ENCODE data around the gene MIDN.
A peak's percentile ranks its signal among the peaks of the same experiment; 100 is the strongest.

MIDN gene

GRCh38 chr19:1238369-1239303 lies 9.7 kb upstream of the MIDN start:
- H3K36me3 ChIP-seq (ENCODE audit: control insufficient read depth, low read length), result peaks cover 10% of the 10 kb centered on the region

GRCh38 chr19:1239420-1239795 lies 9.0 kb upstream of the MIDN start:
- Histone ChIP-seq H4K20me1 (ENCODE audit: control insufficient read depth, insufficient read depth, low read depth, low read length) (no peaks in the 10 kb centered on the region), H3K9me3 (ENCODE audit: control insufficient read depth, insufficient read depth, low read length) (no peaks in the 10 kb centered on the region), H3K79me2 (ENCODE audit: control insufficient read depth, low read length) (peaks cover 32% of the 10 kb centered on the region), H3K4me2 (ENCODE audit: low read length) (peak overlapping the region; percentile 99), H3K36me3 (ENCODE audit: control insufficient read depth, low read length) (peaks cover 16% of the 10 kb centered on the region), H3K27ac (ENCODE audit: low read depth, low read length) (no peak overlapping the region), H3F3A (ENCODE audit: control insufficient read depth, insufficient read depth) (peaks cover 19% of the 10 kb centered on the region), H3K27me3 (ENCODE audit: control insufficient read depth, low read length) (peaks cover 35% of the 10 kb centered on the region), H3K9me2 (replicated peaks; ENCODE audit: control insufficient read depth, low read length) (no peaks in the 10 kb centered on the region), H3K4me1 (ENCODE audit: control insufficient read depth, low read length) (peaks cover 49% of the 10 kb centered on the region), H3K4me3 (ENCODE audit: low read length) (peak overlapping the region; percentile 95; the same call in 1 of the 2 replicates)
- TF ChIP-seq EZH2phosphoT487 (IDR thresholded peaks at IDR 0.05; ENCODE audit: borderline replicate concordance, low read length), result no peak
- TF ChIP-seq CTCF (IDR thresholded peaks at IDR 0.05; ENCODE audit: low read depth, low read length, poor library complexity, severe bottlenecking), result no peak

More at GRCh38 chr19:1238369-1239303, 9.7 kb upstream of the MIDN start:
- Histone ChIP-seq H3K9me3 (ENCODE audit: control insufficient read depth, insufficient read depth, low read length) (no peaks in the 10 kb centered on the region), H4K20me1 (ENCODE audit: control insufficient read depth, insufficient read depth, low read depth, low read length) (no peaks in the 10 kb centered on the region), H3K4me1 (ENCODE audit: control insufficient read depth, low read length) (peaks cover 42% of the 10 kb centered on the region), H3F3A (ENCODE audit: control insufficient read depth, insufficient read depth) (peaks cover 19% of the 10 kb centered on the region), H3K4me2 (ENCODE audit: low read length) (peak overlapping the region; percentile 32), H3K27me3 (ENCODE audit: control insufficient read depth, low read length) (peaks cover 35% of the 10 kb centered on the region), H3K79me2 (ENCODE audit: control insufficient read depth, low read length) (peaks cover 26% of the 10 kb centered on the region), H3K4me3 (ENCODE audit: low read length) (peak overlapping the region; percentile 20), H3K27ac (ENCODE audit: low read depth, low read length) (no peak overlapping the region), H3K9me2 (replicated peaks; ENCODE audit: control insufficient read depth, low read length) (no peaks in the 10 kb centered on the region)
- TF ChIP-seq EZH2phosphoT487 (IDR thresholded peaks at IDR 0.05; ENCODE audit: borderline replicate concordance, low read length) (peak; percentile 50; the same call in 1 of the 2 replicates), CTCF (IDR thresholded peaks at IDR 0.05; ENCODE audit: low read depth, low read length, poor library complexity, severe bottlenecking) (no peak)

- peaks cover 19% of the 10 kb centered on the region for H3F3A ChIP-seq (ENCODE audit: control insufficient read depth, insufficient read depth)
- H3K27me3 ChIP-seq (ENCODE audit: control insufficient read depth, low read length), result peaks cover 35% of the 10 kb centered on the region
- no peaks in the 10 kb centered on the region for H4K20me1 ChIP-seq (ENCODE audit: control insufficient read depth, insufficient read depth, low read depth, low read length)
- peak overlapping the region; percentile 95 for H3K4me3 ChIP-seq (ENCODE audit: low read length)
- H3K36me3 ChIP-seq (ENCODE audit: control insufficient read depth, low read length), result peaks cover 22% of the 10 kb centered on the region
- H3K4me1 ChIP-seq (ENCODE audit: control insufficient read depth, low read length), result peaks cover 55% of the 10 kb centered on the region
- H3K27ac ChIP-seq (ENCODE audit: low read depth, low read length), result 0 out of 2 replicates have a peak overlapping the region, but pooled peaks have one; percentile 13
- H3K9me3 ChIP-seq (ENCODE audit: control insufficient read depth, insufficient read depth, low read length), result no peaks in the 10 kb centered on the region
- H3K9me2 ChIP-seq (replicated peaks; ENCODE audit: control insufficient read depth, low read length), result no peaks in the 10 kb centered on the region
- peaks cover 38% of the 10 kb centered on the region for H3K79me2 ChIP-seq (ENCODE audit: control insufficient read depth, low read length)
- TF ChIP-seq EZH2phosphoT487 (IDR thresholded peaks at IDR 0.05; ENCODE audit: borderline replicate concordance, low read length) (no peak), CTCF (IDR thresholded peaks at IDR 0.05; ENCODE audit: low read depth, low read length, poor library complexity, severe bottlenecking) (peak; percentile 69)
- H3K4me2 ChIP-seq (ENCODE audit: low read length), result peak overlapping the region; percentile 99
These were observed 8.3 kb upstream of the MIDN start for GRCh38 chr19:1239796-1240737.
